Right lobe of liver (tissue), 6 donors: Measurements from ENCODE around the gene KANSL1. TPM values are rescaled to one million over a fixed set of nuclear protein-coding genes. Genes with fewer than 3 reads are reported as not detected.

Source experiments
- ATAC-seq, 4 donors: fragments of 200-7000 bp; cut with Tn5 transposase; one replicate each; pipeline ENCODE4 v1.9.1; 2020; ENCODE audit warnings: mild to moderate bottlenecking in 4 of 4, moderate library complexity in 4 of 4
- DNase-seq, 3 donors: peaks; one replicate each; pipeline ENCODE4 v3.0.0-alpha.2; 2020
- H3K27ac ChIP-seq, 3 donors: fragments of 200-600 bp; one replicate each; pipeline ENCODE4 v1.8.0; 2022
- H3K27me3 ChIP-seq, 2 donors: fragments of 200-600 bp; one replicate each; pipeline ENCODE4 v1.8.0; 2022
- H3K36me3 ChIP-seq, 4 donors: fragments of 200-600 bp; sonication (generic) in 1 of 4; one replicate each; pipeline versions ENCODE4 v1.5.1 to v1.8.0; 2017 to 2022; ENCODE audit warnings: control low read depth in 1 of 4
- H3K4me1 ChIP-seq, 4 donors: fragments of 200-600 bp; sonication (generic) in 1 of 4; one replicate each; pipeline versions ENCODE4 v1.5.1 to v1.8.0; 2017 to 2022; ENCODE audit warnings: control low read depth in 1 of 4
- H3K4me3 ChIP-seq, 3 donors: fragments of 200-600 bp; one replicate each; pipeline ENCODE4 v1.8.0; 2022
- H3K9me3 ChIP-seq, 4 donors: fragments of 200-600 bp; sonication (generic) in 1 of 4; one replicate each; pipeline versions ENCODE4 v1.5.1 to v1.8.0; 2017 to 2022; ENCODE audit warnings: control low read depth in 1 of 4
- CTCF ChIP-seq, 4 donors: fragments of 200-600 bp in 3 of 4; fragments of 450-650 bp in 1 of 4; IDR thresholded peaks; one replicate each; pipeline versions ENCODE4 v1.5.1 to v1.8.0; 2016 to 2022; ENCODE audit warnings: antibody characterized with exemption in 4 of 4, mild to moderate bottlenecking in 2 of 4
- POLR2A ChIP-seq: fragments of 450-650 bp; IDR thresholded peaks from one replicate; pipeline ENCODE4 v1.6.1; 2017; ENCODE audit warnings: antibody characterized with exemption, mild to moderate bottlenecking
- WGBS: methylation state at CpG from one replicate; pipeline ENCODE4 v1.1.6; 2018; ENCODE audit warnings: low coverage, low lambda C conversion rate; ENCODE audit not compliant: insufficient coverage; ENCODE audit errors: missing lambda C conversion rate; 5-methylcytosine and 5-hydroxymethylcytosine counted together
- intact Hi-C, 2 donors: fragments of 100-400 bp; cut with DNase I; formaldehyde crosslinking; loops; one replicate each; pipeline versions ENCODE4 v1.11.2 to v1.14.1; 2022
- total RNA-seq, 6 experiments: library from RNA; depleted of rRNA in 2 of 6; stranded (reverse); fragments of >200 nt in 2 of 6; fragmentation: NEBNext Ultra II Directional in 3 of 6; extraction: Animal tissue kit (Norgen Biotek cat#: 25700) in 3 of 6; gene quantifications; one replicate each; pipeline versions ENCODE4 v1.1.0 to v1.2.4, GENCODE V29; 2016 to 2023
- donor health status: DM: no; HTN: yes; CAD: no.
- donor health status: DM: no; HTN: no; CAD: no.
- donor health status: DM: no; HTN: no; CAD: no.
- donor health status: DM: no; HTN: yes; CAD: no.
- donor health status: DM: no; HTN: yes; CAD: no.

KANSL1 gene
- total RNA-seq, 6 experiments from 2014 or later: 23.1 to 29.5 (median 25.9) TPM

GRCh38 chr17:46201491-46201890 lies 8.3 kb upstream of the KANSL1 start:
- no peak overlapping the region for H3K27ac ChIP-seq
- no peak for ATAC-seq
- H3K4me3 ChIP-seq: no peak overlapping the region
- no peaks in the 10 kb centered on the region for H3K36me3 ChIP-seq
- TF ChIP-seq CTCF (IDR thresholded peaks at IDR 0.05) (no peak), POLR2A (no peak)
- intact Hi-C loops: no loop called here
- H3K9me3 ChIP-seq: no peaks in the 10 kb centered on the region
- no peaks in the 10 kb centered on the region for H3K27me3 ChIP-seq
- H3K4me1 ChIP-seq: peaks cover 0 to 16% (median 5%) of the 10 kb centered on the region in 4 donors
- WGBS: 91% methylated on average over 3 of the region's 3 CpGs
- no peak for DNase-seq

GRCh38 chr17:46200197-46200596 lies 7.0 kb upstream of the KANSL1 start:
- H3K4me1 ChIP-seq: peaks cover 0 to 17% (median 5%) of the 10 kb centered on the region in 4 donors
- no peak for TF ChIP-seq POLR2A
- no peak for TF ChIP-seq CTCF (IDR thresholded peaks at IDR 0.05)
- no peak overlapping the region for H3K27ac ChIP-seq
- no peaks in the 10 kb centered on the region for H3K9me3 ChIP-seq
- 79% methylated on average over 4 of the region's 7 CpGs for WGBS
- no peaks in the 10 kb centered on the region for H3K36me3 ChIP-seq
- no peak overlapping the region for H3K4me3 ChIP-seq
- no peak for ATAC-seq
- intact Hi-C loops: no loop called here
- H3K27me3 ChIP-seq: no peaks in the 10 kb centered on the region
- DNase-seq: no peak

GRCh38 chr17:46199379-46199778 lies 6.2 kb upstream of the KANSL1 start:
- no peak for DNase-seq
- Histone ChIP-seq H3K27me3 (no peaks in the 10 kb centered on the region), H3K27ac (no peak overlapping the region), H3K4me3 (no peak overlapping the region), H3K4me1 (peaks cover 0 to 25% (median 5%) of the 10 kb centered on the region in 4 donors), H3K9me3 (no peaks in the 10 kb centered on the region), H3K36me3 (no peaks in the 10 kb centered on the region)
- intact Hi-C loops: loop anchor here in 1 of 2 donors (10.0 kb wide), 1 partner anchor 75 kb away; no protein-coding TSS in a partner anchor
- TF ChIP-seq CTCF (IDR thresholded peaks at IDR 0.05) (no peak), POLR2A (no peak)
- ATAC-seq: no peak

- WGBS: no CpG with 5 or more reads among the region's 1 CpG
- H3K4me1 ChIP-seq: peaks cover 0 to 28% (median 5%) of the 10 kb centered on the region in 4 donors
- H3K27ac ChIP-seq: no peak overlapping the region
These were observed 5.0 kb upstream of the KANSL1 start for GRCh38 chr17:46198233-46198632.

More at GRCh38 chr17:46198233-46198632, 5.0 kb upstream of the KANSL1 start:
- intact Hi-C loops: loop anchor here in 1 of 2 donors (10.0 kb wide), 1 partner anchor 77 kb away; no protein-coding TSS in a partner anchor
- no peaks in the 10 kb centered on the region for H3K36me3 ChIP-seq
- H3K4me3 ChIP-seq: no peak overlapping the region
- H3K9me3 ChIP-seq: no peaks in the 10 kb centered on the region
- ATAC-seq (no peak), DNase-seq (no peak)
- no peaks in the 10 kb centered on the region for H3K27me3 ChIP-seq
- TF ChIP-seq CTCF (IDR thresholded peaks at IDR 0.05) (no peak), POLR2A (no peak)
